Activated CD4-positive, alpha-beta T cell treated with anti-CD3 and anti-CD28 coated beads, Interleukin-2, Interleukin-6, amounts not matched to agents 100 ng/mL and 50 ng/mL, durations not matched to agents 16 hours and 8 hours (primary cell): Measurements from ENCODE around the gene MAPK10.

Experiments used
- DNase-seq: peaks from one replicate; pipeline ENCODE4 v3.0.0-alpha.2; 2020

MAPK10 gene

GRCh38 chr4:85964298-85964697 is 395.6 kb downstream of the MAPK10 start:
- DNase-seq, result no peak

DNA sequence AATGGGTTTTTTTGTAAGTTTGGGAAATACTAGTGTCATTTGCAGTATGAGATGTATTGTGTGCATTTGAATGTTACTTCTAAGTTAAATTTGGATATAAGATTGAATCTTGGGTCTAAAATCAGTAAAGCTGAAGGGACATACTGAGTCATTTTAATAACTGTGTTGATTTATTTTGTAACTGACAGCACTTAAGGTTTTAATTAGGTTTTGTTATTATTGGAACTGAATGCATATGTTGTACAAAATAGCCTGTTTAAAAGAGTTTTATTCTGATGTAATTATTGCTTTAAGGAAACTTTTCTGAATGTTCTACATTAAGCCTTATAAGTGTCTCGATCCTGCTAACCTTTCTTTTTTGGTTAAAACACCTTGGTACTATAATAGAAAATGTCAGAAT is 396.6 kb downstream of the MAPK10 start:
- DNase-seq, result no peak

DNA sequence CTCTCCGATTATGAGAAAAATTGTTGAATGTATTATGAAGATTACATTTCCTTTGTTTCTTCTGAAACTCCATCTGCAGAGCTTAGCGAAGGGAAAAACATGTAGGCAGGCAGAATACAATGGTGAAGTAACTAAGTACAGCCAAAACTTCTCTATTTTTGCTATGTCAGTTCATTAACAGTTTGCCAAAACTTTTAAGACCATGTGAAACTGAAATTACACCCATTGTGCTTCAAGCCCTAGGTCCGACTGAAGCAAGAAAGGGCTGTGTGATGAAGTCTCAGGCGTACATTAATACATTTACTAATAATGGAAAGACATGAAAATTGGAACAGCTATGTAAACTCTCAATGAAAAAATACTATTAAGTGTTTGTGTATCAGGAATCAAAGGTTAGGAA is 398.0 kb downstream of the MAPK10 start:
- DNase-seq, result no peak

GRCh38 chr4:85956293-85956945 is 403.4 kb downstream of the MAPK10 start:
- no peak for DNase-seq

DNA sequence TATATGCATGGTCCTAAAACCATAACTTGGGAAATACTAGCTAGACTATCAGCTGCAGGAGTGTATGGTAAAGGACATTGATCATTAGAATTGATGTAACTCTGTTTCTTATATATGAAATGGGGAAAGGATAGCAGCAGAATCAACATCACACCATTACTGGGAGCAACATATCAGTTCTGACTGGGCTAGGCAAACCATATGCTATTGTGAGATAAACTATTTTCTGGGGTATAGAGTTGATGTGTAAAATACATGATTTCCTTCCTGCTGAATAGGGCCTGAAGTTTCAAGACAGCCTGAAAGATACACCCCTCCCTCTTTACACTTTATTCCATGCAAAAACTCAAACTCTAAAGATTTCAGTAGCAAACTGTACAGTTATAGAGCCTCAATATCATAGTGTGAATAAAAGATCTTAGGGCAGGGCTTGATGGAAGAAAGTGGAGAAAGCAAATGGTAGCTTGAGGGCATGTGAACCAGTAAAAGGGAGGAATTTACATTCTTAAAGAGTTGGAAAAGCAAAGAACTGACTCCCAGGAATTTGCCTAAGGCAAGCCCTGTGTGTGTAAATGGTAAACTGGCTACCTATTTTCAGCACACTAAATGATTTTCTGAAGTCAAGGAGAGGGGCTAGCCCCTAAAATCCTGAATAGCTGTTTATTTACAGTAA is 404.1 kb downstream of the MAPK10 start:
- no peak for DNase-seq

DNA sequence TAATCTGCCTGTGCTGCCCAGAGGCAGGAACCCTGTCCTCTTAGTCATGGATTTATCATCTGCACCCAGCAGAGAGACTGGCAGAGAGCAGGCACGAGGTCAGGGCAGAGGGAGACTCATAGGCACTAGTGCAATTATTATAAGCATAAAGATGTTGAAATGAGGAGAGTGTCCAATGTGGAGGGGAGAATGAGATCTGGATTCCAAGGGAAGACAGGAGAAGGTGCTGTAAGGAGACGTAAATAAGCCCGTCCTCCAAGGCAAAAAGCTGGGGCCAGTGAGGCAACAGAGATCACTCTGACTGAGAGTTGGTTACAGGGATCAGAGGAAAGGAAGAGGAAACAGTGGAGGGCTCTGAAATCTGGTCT is 406.2 kb downstream of the MAPK10 start:
- DNase-seq, result no peak

GRCh38 chr4:85952972-85953650 is 406.7 kb downstream of the MAPK10 start:
- no peak for DNase-seq

- no peak for DNase-seq
Observed at GRCh38 chr4:85952528-85952927, 407.3 kb downstream of the MAPK10 start.

DNA sequence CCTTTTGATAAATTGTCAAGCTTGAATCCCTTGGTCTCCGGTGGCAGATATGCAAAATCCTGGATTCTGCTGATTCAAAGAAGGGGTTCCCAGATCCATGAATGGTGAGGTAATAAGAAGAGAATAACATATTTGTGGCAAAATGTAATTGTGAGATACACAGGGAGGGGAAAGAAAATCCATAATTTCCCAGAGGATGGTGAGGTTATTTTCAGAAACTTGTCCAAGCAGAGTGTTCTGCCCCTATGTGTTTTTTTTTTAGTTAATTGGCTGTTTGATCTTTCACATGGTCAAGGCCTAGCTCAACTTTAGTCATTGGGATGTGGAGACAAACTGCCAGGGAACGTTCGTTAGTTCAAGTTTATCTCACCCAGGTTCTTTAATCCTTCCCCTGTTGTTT is 408.8 kb downstream of the MAPK10 start:
- DNase-seq, result no peak

DNA sequence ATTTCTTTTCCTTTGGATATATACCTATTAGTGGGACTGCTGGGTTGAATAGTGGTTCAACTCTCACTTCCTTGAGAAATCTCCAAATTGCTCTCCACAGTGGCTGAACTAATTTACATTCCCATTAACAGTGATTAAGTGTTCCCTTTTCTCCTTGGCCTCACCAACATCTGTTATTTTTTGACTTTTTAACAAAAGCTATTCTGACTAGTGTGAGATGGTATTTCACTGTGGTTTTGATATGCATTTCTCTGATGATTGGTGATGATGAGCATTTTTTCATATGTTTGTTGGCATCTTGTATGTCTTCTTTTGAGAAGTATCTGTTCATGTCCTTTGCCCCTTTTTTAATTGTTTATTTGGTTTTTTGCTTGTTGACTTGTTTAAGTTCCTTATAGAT is 413.0 kb downstream of the MAPK10 start:
- DNase-seq, result no peak

DNA sequence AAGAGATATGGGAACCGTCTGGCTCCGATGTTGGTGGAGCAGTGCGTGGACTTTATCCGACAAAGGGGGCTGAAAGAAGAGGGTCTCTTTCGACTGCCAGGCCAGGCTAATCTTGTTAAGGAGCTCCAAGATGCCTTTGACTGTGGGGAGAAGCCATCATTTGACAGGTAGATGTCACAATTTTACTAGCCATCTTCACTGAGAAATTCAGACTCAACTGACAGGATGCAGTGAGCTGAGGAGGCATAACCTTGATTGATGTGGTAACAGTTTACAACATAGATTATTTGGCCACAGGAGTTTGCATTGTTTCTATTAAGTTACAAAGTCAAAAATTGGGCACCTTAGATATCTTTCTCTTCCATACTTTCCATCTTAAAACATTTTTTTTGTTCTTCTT is 417.7 kb downstream of the MAPK10 start:
- no peak for DNase-seq

- no peak for DNase-seq
Observed at GRCh38 chr4:85940151-85940550, 419.7 kb downstream of the MAPK10 start.
